Panc1 (cell line): ENCODE data around the gene CDK6. TPM values are rescaled to one million over a fixed set of nuclear protein-coding genes. Genes with fewer than 3 reads are reported as not detected.
A peak's percentile ranks its signal among the peaks of the same experiment; 100 is the strongest.

Experiments used
- ATAC-seq: fragments of 200-7000 bp; cut with Tn5 transposase; 2 replicates; pipeline ENCODE4 v1.9.1; 2020; ENCODE audit warnings: mild to moderate bottlenecking, moderate library complexity
- BruUV-seq: library from RNA; stranded (reverse); fragments of 400-500 nt; replicated peaks from 2 replicates; lab custom pipeline; 2021; lab: Mats Ljungman, UMichigan
- CTCF ChIA-PET: fragments of 300-600 bp; sonication (Branson Sonifier 250); formaldehyde crosslinking; loops from one replicate; lab custom pipeline; 2022; ENCODE audit warnings: antibody characterized with exemption; lab: Charles Lee
- POLR2A ChIA-PET: fragments of 300-600 bp; sonication (Branson Sonifier 250); formaldehyde crosslinking; loops from one replicate; lab custom pipeline; 2022; ENCODE audit warnings: antibody characterized with exemption; lab: Charles Lee
- DNase-seq: peaks from one replicate; pipeline ENCODE4 v3.0.0-alpha.2; 2010; ENCODE audit warnings: low read depth, low spot score
- H3K27ac ChIP-seq: 2 replicates; pipeline ENCODE4 v1.5.1; 2011; ENCODE audit warnings: mild to moderate bottlenecking, low read length, inconsistent platforms
- H3K27me3 ChIP-seq: fragments of 200-500 bp; sonication (Bioruptor generic); 2 replicates; pipeline ENCODE4 v1.6.0; 2014; ENCODE audit warnings: low read length, inconsistent platforms; ENCODE audit not compliant: control insufficient read depth, insufficient read depth
- H3K36me3 ChIP-seq: fragments of 200-500 bp; sonication (Bioruptor generic); 2 replicates; pipeline ENCODE4 v1.5.1; 2014; ENCODE audit warnings: inconsistent platforms, mild to moderate bottlenecking, low read length, moderate library complexity; ENCODE audit not compliant: control insufficient read depth, insufficient read depth
- H3K4me1 ChIP-seq: 2 replicates; pipeline ENCODE4 v1.5.1; 2011; ENCODE audit warnings: inconsistent platforms, mild to moderate bottlenecking, low read length, moderate library complexity; ENCODE audit not compliant: control insufficient read depth, insufficient read depth
- H3K4me3 ChIP-seq, 2 experiments: 2 replicates each; pipeline ENCODE4 v1.5.1; 2011 to 2012; ENCODE audit warnings: low read depth in 2 of 2, low read length in 2 of 2, mild to moderate bottlenecking in 2 of 2, inconsistent platforms in 1 of 2, moderate library complexity in 1 of 2
- H3K9me3 ChIP-seq: fragments of 200-500 bp; sonication (Bioruptor generic); 2 replicates; pipeline ENCODE4 v1.5.1; 2014; ENCODE audit warnings: low read depth, mild to moderate bottlenecking, inconsistent platforms, low read length, moderate library complexity; ENCODE audit not compliant: control insufficient read depth, insufficient read depth
- POLR2AphosphoS5 ChIP-seq: IDR thresholded peaks from 2 replicates; pipeline ENCODE4 v1.6.1; 2012; ENCODE audit warnings: mild to moderate bottlenecking, low read depth, low read length, moderate library complexity
- REST ChIP-seq, 2 experiments: IDR thresholded peaks; 2 replicates each; pipeline ENCODE4 v1.6.1; 2011 to 2012; ENCODE audit warnings: low read depth in 2 of 2, control low read depth in 1 of 2, low read length in 1 of 2, mild to moderate bottlenecking in 1 of 2, moderate library complexity in 1 of 2; ENCODE audit not compliant: insufficient read depth in 1 of 2
- SIN3A ChIP-seq: IDR thresholded peaks from 2 replicates; pipeline ENCODE4 v1.6.1; 2012; ENCODE audit warnings: low read depth, mild to moderate bottlenecking, low read length, moderate library complexity, borderline replicate concordance; ENCODE audit not compliant: insufficient read depth
- TCF7L2 ChIP-seq: IDR thresholded peaks from 2 replicates; pipeline ENCODE4 v1.6.1; 2011; ENCODE audit warnings: mild to moderate bottlenecking, low read depth, low read length, inconsistent platforms
- in situ Hi-C: cut with HindIII; loops from 2 replicates; pipeline ENCODE4 v1.10.0; 2016; ENCODE audit warnings: low sequenced_read_pairs, low pct_unique_long_range_greater_than_20kb
- intact Hi-C: fragments of 100-400 bp; cut with micrococcal nuclease; formaldehyde crosslinking; loops from one replicate; pipeline ENCODE4 v1.10.0; 2022; ENCODE audit not compliant: unreplicated experiment
- total RNA-seq: library from RNA; stranded (reverse); gene quantifications from one replicate; pipeline ENCODE4 v1.2.1, GENCODE V29; 2021; ENCODE audit not compliant: unreplicated experiment
- TF ChIP-seq, protein P1 (sequence below): fragments of 450-650 bp; IDR thresholded peaks from 2 replicates; pipeline ENCODE4 v1.5.1; 2017; ENCODE audit warnings: mild to moderate bottlenecking

CDK6 gene
- total RNA-seq, 1 experiment from 2014 or later, result 57.4 TPM

DNA sequence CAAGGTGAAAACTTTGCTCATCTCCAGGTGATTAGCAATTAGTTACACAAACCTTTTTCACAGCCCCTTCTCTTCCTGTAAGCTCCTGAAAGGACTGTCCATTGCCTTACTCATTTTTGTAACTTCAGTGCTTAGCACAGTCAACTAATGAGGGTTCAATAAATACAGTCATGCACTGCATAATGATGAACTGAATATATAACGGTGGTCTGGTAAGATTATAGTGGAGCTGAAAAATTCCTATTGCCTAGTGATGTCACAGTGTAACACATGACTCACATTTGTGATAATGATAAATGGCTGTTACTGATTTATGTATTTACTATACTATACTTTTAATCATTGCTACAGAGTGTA lies 233.3 kb downstream of the CDK6 start:
- ATAC-seq (no peak), DNase-seq (no peak)
- no peak for TF ChIP-seq SIN3A
- TF ChIP-seq, protein P1, sequence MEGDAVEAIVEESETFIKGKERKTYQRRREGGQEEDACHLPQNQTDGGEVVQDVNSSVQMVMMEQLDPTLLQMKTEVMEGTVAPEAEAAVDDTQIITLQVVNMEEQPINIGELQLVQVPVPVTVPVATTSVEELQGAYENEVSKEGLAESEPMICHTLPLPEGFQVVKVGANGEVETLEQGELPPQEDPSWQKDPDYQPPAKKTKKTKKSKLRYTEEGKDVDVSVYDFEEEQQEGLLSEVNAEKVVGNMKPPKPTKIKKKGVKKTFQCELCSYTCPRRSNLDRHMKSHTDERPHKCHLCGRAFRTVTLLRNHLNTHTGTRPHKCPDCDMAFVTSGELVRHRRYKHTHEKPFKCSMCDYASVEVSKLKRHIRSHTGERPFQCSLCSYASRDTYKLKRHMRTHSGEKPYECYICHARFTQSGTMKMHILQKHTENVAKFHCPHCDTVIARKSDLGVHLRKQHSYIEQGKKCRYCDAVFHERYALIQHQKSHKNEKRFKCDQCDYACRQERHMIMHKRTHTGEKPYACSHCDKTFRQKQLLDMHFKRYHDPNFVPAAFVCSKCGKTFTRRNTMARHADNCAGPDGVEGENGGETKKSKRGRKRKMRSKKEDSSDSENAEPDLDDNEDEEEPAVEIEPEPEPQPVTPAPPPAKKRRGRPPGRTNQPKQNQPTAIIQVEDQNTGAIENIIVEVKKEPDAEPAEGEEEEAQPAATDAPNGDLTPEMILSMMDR, result no peak
- no peak for TF ChIP-seq REST (IDR thresholded peaks at IDR 0.05; ENCODE audit: insufficient read depth in 1 of 2, low read depth in 2 of 2, low read length in 1 of 2)
- no peak for TF ChIP-seq POLR2AphosphoS5
- no peak for TF ChIP-seq TCF7L2
- Histone ChIP-seq H3K27ac (no peak overlapping the region), H3K9me3 (no peaks in the 10 kb centered on the region), H3K4me1 (no peaks in the 10 kb centered on the region), H3K4me3 (no peak overlapping the region), H3K36me3 (peaks cover 2% of the 10 kb centered on the region; the same call in 1 of the 2 replicates), H3K27me3 (no peaks in the 10 kb centered on the region)
- POLR2A ChIA-PET, result no interaction called here
- CTCF ChIA-PET, result no interaction called here
- intact Hi-C loops, result no loop called here
- in situ Hi-C loops, result no loop called here
- no TSS peak for BruUV-seq

DNA sequence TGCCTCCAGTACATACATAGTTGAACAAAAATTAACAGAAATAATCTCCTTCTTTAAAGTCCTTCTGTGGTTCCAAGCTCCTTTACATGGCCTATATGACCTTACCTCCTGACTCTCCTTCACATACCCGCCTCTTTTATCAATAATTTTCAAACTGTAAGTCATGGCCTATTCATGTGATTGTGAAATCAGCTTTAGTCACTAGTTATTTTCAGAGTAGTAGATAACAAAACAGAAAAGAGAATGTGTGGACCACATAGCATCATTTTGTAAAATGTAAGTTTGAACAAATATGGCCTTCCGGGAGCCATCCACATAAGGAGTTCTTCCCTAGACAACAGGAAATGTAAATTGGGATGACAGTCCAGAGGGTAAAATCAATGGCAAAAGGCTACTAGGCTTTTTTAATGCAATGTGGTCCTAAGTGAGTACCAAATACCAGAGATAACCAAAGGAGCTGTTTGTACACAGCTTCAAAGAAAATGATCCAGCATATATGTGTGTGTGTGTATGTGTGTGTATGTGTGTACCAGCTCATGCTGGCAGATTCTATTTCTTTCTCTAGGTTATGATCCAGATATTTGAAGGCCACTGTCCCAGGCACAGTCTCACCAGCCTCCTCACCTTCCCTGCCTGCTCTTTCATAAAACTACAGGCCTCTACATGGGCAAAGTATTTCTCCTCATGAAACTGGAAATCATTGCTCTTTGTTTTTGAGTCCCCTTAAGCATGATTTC lies 233.9 kb downstream of the CDK6 start:
- H3K36me3 ChIP-seq, result peaks cover 2% of the 10 kb centered on the region; the same call in 1 of the 2 replicates
- H3K4me3 ChIP-seq, result no peak overlapping the region
- POLR2A ChIA-PET, result no interaction called here
- intact Hi-C loops (no loop called here), in situ Hi-C loops (no loop called here)
- no peak for TF ChIP-seq POLR2AphosphoS5
- TF ChIP-seq TCF7L2, result no peak
- TF ChIP-seq SIN3A, result no peak
- no peak for TF ChIP-seq REST (IDR thresholded peaks at IDR 0.05; ENCODE audit: insufficient read depth in 1 of 2, low read depth in 2 of 2, low read length in 1 of 2)
- TF ChIP-seq, protein P1, result no peak
- ATAC-seq (peak; percentile 47; the same call in 1 of the 2 replicates), DNase-seq (no peak)
- no peaks in the 10 kb centered on the region for H3K9me3 ChIP-seq
- CTCF ChIA-PET, result no interaction called here
- no peaks in the 10 kb centered on the region for H3K27me3 ChIP-seq
- no peak overlapping the region for H3K27ac ChIP-seq
- BruUV-seq, result no TSS peak
- no peaks in the 10 kb centered on the region for H3K4me1 ChIP-seq
